ENCODE measurements around the gene RAB5B. TPM values are rescaled to one million over a fixed set of nuclear protein-coding genes. Genes with fewer than 3 reads are reported as not detected.

RAB5B gene
- total RNA-seq, 5 donors from 2014 or later (not counting 1 experiment from before 2014, with no cell fraction given), result 58.6 to 99.8 (median 85.7) TPM

DNA sequence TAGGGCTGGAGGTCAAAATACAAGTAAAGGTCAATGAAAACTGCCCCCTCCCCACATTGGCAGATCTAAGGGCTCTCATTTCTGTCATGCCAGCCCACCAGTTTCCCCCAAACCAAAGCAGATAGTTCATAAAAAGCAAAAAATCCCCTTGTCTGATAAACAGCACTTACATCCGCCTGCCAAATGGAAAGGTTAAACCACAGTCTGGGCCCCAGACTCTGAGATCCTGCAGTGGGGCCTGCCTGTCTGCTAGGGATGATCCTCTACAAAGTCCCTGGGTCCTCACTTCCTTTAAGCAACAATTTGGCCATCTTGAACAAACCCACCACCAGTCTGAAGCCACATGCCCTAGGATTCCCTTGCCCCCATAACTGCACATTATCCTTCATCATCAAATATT is 58.1 kb downstream of the RAB5B start:
- H3K27me3 ChIP-seq (replicated peaks in 1 of 2; ENCODE audit: control insufficient read depth in 2 of 2, extremely low read depth in 1 of 2, insufficient read depth in 2 of 2, low read length in 1 of 2), result no peaks in the 10 kb centered on the region
- DNase-seq, result peak in 5 of 35 experiments; percentile 8 to 56 (median 24)
- ChIA-PET CTCF (no interaction called here), POLR2A (no interaction called here)
- Mint-ChIP-seq H3K4me1 (peaks cover 30 to 32% (median 31%) of the 10 kb centered on the region in 3 donors), H3K36me3 (peaks cover 54% of the 10 kb centered on the region), H3K4me3 (peak overlapping the region in 1 of 3 donors; percentile 21), H3K27ac (peak overlapping the region; percentile 61 to 90), H3K27me3 (no peaks in the 10 kb centered on the region), H3K9me3 (no peaks in the 10 kb centered on the region)
- peaks cover 21 to 31% of the 10 kb centered on the region in 2 experiments for H3K4me1 ChIP-seq (ENCODE audit: control insufficient read depth in 1 of 2, extremely low read depth in 1 of 2, insufficient read depth in 2 of 2, low read length in 2 of 2)
- peak; percentile 70 to 77 (median 72) for ATAC-seq (replicated peaks in 1 of 4)
- H3K27ac ChIP-seq (ENCODE audit: low read length), result no peak overlapping the region
- H3K36me3 ChIP-seq (ENCODE audit: control insufficient read depth in 2 of 2, extremely low read depth in 1 of 2, insufficient read depth in 1 of 2, low read length in 1 of 2), result peaks cover 0 to 25% of the 10 kb centered on the region in 2 donors
- H3K4me3 ChIP-seq (ENCODE audit: control insufficient read depth in 1 of 2, extremely low read depth in 1 of 2, low read length in 1 of 2), result no peak overlapping the region
- WGBS (ENCODE audit: insufficient coverage), result no CpG with 5 or more reads among the region's 1 CpG
- no peaks in the 10 kb centered on the region for H3K9me3 ChIP-seq

DNA sequence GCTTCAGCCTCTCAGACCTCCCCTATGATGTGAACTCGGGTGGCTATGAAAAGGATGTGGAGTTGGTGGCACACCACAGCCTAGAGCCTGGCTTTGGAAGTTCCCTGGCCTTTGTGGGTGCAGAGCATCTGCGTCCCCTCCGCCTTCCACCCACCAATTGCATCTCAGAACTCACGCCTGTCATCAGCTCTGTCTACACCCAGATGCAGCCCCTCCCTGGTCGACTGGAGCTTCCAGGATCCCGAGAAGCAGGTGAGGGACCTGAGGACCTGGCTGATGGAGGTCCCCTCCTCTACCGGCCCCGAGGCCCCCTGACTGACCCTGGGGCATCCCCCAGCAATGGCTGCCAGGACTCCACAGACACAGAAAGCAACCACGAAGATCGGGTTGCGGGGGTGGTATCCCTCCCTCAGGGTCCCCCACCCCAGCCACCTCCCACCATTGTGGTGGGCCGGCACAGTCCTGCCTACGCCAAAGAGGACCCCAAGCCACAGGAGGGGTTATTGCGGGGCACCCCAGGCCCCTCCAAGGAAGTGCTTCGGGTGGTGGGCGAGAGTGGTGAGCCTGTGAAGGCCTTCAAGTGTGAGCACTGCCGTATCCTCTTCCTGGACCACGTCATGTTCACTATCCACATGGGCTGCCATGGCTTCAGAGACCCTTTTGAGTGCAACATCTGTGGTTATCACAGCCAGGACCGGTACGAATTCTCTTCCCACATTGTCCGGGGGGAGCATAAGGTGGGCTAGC is 60.9 kb downstream of the RAB5B start:
- ChIA-PET POLR2A (no interaction called here), CTCF (interaction anchor here in 1 of 2 donors (0.6 kb wide), 1 partner anchor 27 kb away, joined by 3 read pairs; no protein-coding TSS in a partner anchor)
- Histone ChIP-seq H3K36me3 (ENCODE audit: control insufficient read depth in 2 of 2, extremely low read depth in 1 of 2, insufficient read depth in 1 of 2, low read length in 1 of 2) (peaks cover 0 to 18% of the 10 kb centered on the region in 2 donors), H3K4me3 (ENCODE audit: control insufficient read depth in 1 of 2, extremely low read depth in 1 of 2, low read length in 1 of 2) (no peak overlapping the region), H3K27me3 (replicated peaks in 1 of 2; ENCODE audit: control insufficient read depth in 2 of 2, extremely low read depth in 1 of 2, insufficient read depth in 2 of 2, low read length in 1 of 2) (no peaks in the 10 kb centered on the region), H3K4me1 (ENCODE audit: control insufficient read depth in 1 of 2, extremely low read depth in 1 of 2, insufficient read depth in 2 of 2, low read length in 2 of 2) (peaks cover 22 to 39% of the 10 kb centered on the region in 2 experiments), H3K27ac (ENCODE audit: low read length) (no peak overlapping the region), H3K9me3 (no peaks in the 10 kb centered on the region)
- peaks cover 22 to 31% (median 31%) of the 10 kb centered on the region in 3 donors for H3K4me1 Mint-ChIP-seq
- H3K36me3 Mint-ChIP-seq, result peaks cover 38% of the 10 kb centered on the region
- 56% methylated on average over 14 of the region's 21 CpGs for WGBS (ENCODE audit: insufficient coverage)
- no peaks in the 10 kb centered on the region for H3K9me3 Mint-ChIP-seq
- H3K27me3 Mint-ChIP-seq, result no peaks in the 10 kb centered on the region
- peak in 14 of 35 experiments; percentile 2 to 66 (median 17) for DNase-seq
- peak overlapping the region in 1 of 2 donors; percentile 68 for H3K27ac Mint-ChIP-seq
- H3K4me3 Mint-ChIP-seq, result no peak overlapping the region
- ATAC-seq (replicated peaks in 1 of 4), result peak in 2 of 4 experiments; percentile 30 to 79

DNA sequence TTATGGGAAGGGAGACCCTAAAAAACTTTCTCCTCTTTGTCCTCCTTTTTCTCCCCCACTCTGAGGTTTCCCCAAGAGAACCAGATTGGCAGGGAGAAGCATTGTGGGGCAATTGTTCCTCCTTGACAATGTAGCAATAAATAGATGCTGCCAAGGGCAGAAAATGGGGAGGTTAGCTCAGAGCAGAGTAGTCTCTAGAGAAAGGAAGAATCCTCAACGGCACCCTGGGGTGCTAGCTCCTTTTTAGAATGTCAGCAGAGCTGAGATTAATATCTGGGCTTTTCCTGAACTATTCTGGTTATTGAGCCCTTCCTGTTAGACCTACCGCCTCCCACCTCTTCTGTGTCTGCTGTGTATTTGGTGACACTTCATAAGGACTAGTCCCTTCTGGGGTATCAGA is 63.3 kb downstream of the RAB5B start:
- no CpG with 5 or more reads among the region's 2 CpGs for WGBS (ENCODE audit: insufficient coverage)
- Histone ChIP-seq H3K4me3 (ENCODE audit: control insufficient read depth in 1 of 2, extremely low read depth in 1 of 2, low read length in 1 of 2) (no peak overlapping the region), H3K9me3 (no peaks in the 10 kb centered on the region), H3K36me3 (ENCODE audit: control insufficient read depth in 2 of 2, extremely low read depth in 1 of 2, insufficient read depth in 1 of 2, low read length in 1 of 2) (peaks cover 0 to 18% of the 10 kb centered on the region in 2 donors), H3K27ac (ENCODE audit: low read length) (peak overlapping the region; percentile 34), H3K4me1 (ENCODE audit: control insufficient read depth in 1 of 2, extremely low read depth in 1 of 2, insufficient read depth in 2 of 2, low read length in 2 of 2) (peaks cover 22 to 41% of the 10 kb centered on the region in 2 experiments), H3K27me3 (replicated peaks in 1 of 2; ENCODE audit: control insufficient read depth in 2 of 2, extremely low read depth in 1 of 2, insufficient read depth in 2 of 2, low read length in 1 of 2) (no peaks in the 10 kb centered on the region)
- Mint-ChIP-seq H3K9me3 (no peaks in the 10 kb centered on the region), H3K27ac (peak overlapping the region; percentile 75 to 80), H3K4me1 (peaks cover 26 to 38% (median 36%) of the 10 kb centered on the region in 3 donors), H3K4me3 (no peak overlapping the region), H3K36me3 (peaks cover 31% of the 10 kb centered on the region), H3K27me3 (no peaks in the 10 kb centered on the region)
- ChIA-PET CTCF (interaction anchor here (0.5 to 1.0 kb wide), 2 partner anchors 43 to 422 kb away, joined by 3 to 8 read pairs; no protein-coding TSS in a partner anchor), POLR2A (interaction anchor here (0.6 kb wide), 3 partner anchors 47 to 202 kb away, joined by 3 to 4 read pairs (median 3); no protein-coding TSS in a partner anchor)
- ATAC-seq (replicated peaks in 1 of 4), result no peak
- DNase-seq, result no peak

DNA sequence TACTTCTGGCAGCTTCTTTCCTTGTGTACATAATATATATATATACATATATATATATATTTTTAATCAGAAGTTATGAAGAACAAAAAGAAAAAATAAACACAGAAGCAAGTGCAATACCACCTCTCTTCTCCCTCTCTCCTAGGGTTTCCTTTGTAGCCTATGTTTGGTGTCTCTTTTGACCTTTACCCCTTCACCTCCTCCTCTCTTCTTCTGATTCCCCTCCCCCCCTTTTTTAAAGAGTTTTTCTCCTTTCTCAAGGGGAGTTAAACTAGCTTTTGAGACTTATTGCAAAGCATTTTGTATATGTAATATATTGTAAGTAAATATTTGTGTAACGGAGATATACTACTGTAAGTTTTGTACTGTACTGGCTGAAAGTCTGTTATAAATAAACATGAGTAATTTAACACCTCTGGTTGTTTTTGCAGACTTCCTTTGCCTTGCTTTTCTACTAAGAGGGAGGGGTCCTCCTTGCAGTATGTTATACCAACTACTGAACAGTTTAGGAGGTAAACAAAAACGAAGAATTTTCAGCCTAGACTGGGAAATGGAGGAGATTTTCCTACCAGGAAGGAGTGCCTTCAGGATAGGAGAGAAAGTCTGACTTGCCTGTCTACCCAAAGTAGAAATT is 64.3 kb downstream of the RAB5B start:
- Mint-ChIP-seq H3K9me3 (no peaks in the 10 kb centered on the region), H3K4me3 (peak overlapping the region in 1 of 3 donors; percentile 17), H3K36me3 (peaks cover 28% of the 10 kb centered on the region), H3K27ac (peak overlapping the region; percentile 71 to 85), H3K4me1 (peaks cover 29 to 40% (median 36%) of the 10 kb centered on the region in 3 donors), H3K27me3 (no peaks in the 10 kb centered on the region)
- Histone ChIP-seq H3K4me1 (ENCODE audit: control insufficient read depth in 1 of 2, extremely low read depth in 1 of 2, insufficient read depth in 2 of 2, low read length in 2 of 2) (peaks cover 22 to 43% of the 10 kb centered on the region in 2 experiments), H3K27me3 (replicated peaks in 1 of 2; ENCODE audit: control insufficient read depth in 2 of 2, extremely low read depth in 1 of 2, insufficient read depth in 2 of 2, low read length in 1 of 2) (no peaks in the 10 kb centered on the region), H3K9me3 (no peaks in the 10 kb centered on the region), H3K36me3 (ENCODE audit: control insufficient read depth in 2 of 2, extremely low read depth in 1 of 2, insufficient read depth in 1 of 2, low read length in 1 of 2) (peaks cover 0 to 14% of the 10 kb centered on the region in 2 donors), H3K4me3 (ENCODE audit: control insufficient read depth in 1 of 2, extremely low read depth in 1 of 2, low read length in 1 of 2) (no peak overlapping the region), H3K27ac (ENCODE audit: low read length) (no peak overlapping the region)
- ATAC-seq (replicated peaks in 1 of 4) (no peak), DNase-seq (no peak)
- CTCF ChIA-PET, result interaction anchor here (0.5 to 0.7 kb wide), 4 partner anchors 31 to 421 kb away, joined by 3 to 4 read pairs (median 3); no protein-coding TSS in a partner anchor
- whole genome bisulfite sequencing (ENCODE audit: insufficient coverage), result no CpG with 5 or more reads among the region's 2 CpGs
- POLR2A ChIA-PET, result interaction anchor here in 1 of 2 donors (0.7 kb wide), 1 partner anchor 606 kb away, joined by 5 read pairs; no protein-coding TSS in a partner anchor

DNA sequence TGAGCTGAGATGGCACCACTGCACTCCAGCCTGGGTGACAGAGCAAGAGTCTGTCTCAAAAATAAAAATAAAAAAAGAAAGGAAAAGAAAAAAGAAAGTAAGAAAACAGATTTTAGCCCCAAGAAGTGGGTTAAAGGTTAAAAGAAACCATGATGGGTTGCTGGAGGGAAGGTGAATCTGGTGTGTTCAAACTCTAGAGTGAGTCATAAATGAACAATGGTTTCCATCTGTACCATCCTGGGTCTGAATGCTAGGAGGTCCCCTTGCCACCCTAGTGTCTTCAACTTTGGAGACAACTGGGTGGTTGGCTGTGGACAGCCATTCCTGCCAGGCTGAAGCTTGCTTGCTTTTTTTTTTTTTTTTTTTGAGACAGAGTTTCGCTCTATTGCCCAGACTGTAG is 66.3 kb downstream of the RAB5B start:
- Histone ChIP-seq H3K9me3 (no peaks in the 10 kb centered on the region), H3K27me3 (replicated peaks in 1 of 2; ENCODE audit: control insufficient read depth in 2 of 2, extremely low read depth in 1 of 2, insufficient read depth in 2 of 2, low read length in 1 of 2) (no peaks in the 10 kb centered on the region), H3K4me1 (ENCODE audit: control insufficient read depth in 1 of 2, extremely low read depth in 1 of 2, insufficient read depth in 2 of 2, low read length in 2 of 2) (peaks cover 23 to 38% of the 10 kb centered on the region in 2 experiments), H3K36me3 (ENCODE audit: control insufficient read depth in 2 of 2, extremely low read depth in 1 of 2, insufficient read depth in 1 of 2, low read length in 1 of 2) (peaks cover 4 to 23% of the 10 kb centered on the region in 2 donors), H3K27ac (ENCODE audit: low read length) (no peak overlapping the region), H3K4me3 (ENCODE audit: control insufficient read depth in 1 of 2, extremely low read depth in 1 of 2, low read length in 1 of 2) (no peak overlapping the region)
- ATAC-seq (replicated peaks in 1 of 4) (no peak), DNase-seq (no peak)
- POLR2A ChIA-PET, result interaction anchor here (0.6 to 1.1 kb wide), 5 partner anchors 8 to 589 kb away, joined by 3 to 4 read pairs (median 3); partner anchors contain the start of genes IL23A (in 1 of the 2) and RAB5B (in 1 of the 2)
- Mint-ChIP-seq H3K36me3 (peaks cover 32% of the 10 kb centered on the region), H3K4me3 (peak overlapping the region in 1 of 3 donors; percentile 32), H3K27ac (peak overlapping the region in 1 of 2 donors; percentile 68), H3K4me1 (peaks cover 32 to 47% (median 41%) of the 10 kb centered on the region in 3 donors), H3K9me3 (no peaks in the 10 kb centered on the region), H3K27me3 (no peaks in the 10 kb centered on the region)
- no CpG with 5 or more reads among the region's 1 CpG for WGBS (ENCODE audit: insufficient coverage)
- CTCF ChIA-PET, result interaction anchor here (0.6 to 1.7 kb wide), 10 partner anchors 9 to 261 kb away, joined by 3 to 13 read pairs (median 4); partner anchors contain the start of genes RNF41 (in 1 of the 2) and SUOX (in 1 of the 2)
